Effector CD8-positive, alpha-beta T cell (primary cell): ENCODE measurements around the gene ECT2L.

Source experiments
- DNase-seq: peaks from one replicate; lab custom pipeline; 2025; lab: John Stamatoyannopoulos, UW
- total RNA-seq, 4 experiments: gene quantifications; one replicate each; lab custom pipeline; 2026; lab: John Stamatoyannopoulos, UW

The ECT2L gene, protein sequence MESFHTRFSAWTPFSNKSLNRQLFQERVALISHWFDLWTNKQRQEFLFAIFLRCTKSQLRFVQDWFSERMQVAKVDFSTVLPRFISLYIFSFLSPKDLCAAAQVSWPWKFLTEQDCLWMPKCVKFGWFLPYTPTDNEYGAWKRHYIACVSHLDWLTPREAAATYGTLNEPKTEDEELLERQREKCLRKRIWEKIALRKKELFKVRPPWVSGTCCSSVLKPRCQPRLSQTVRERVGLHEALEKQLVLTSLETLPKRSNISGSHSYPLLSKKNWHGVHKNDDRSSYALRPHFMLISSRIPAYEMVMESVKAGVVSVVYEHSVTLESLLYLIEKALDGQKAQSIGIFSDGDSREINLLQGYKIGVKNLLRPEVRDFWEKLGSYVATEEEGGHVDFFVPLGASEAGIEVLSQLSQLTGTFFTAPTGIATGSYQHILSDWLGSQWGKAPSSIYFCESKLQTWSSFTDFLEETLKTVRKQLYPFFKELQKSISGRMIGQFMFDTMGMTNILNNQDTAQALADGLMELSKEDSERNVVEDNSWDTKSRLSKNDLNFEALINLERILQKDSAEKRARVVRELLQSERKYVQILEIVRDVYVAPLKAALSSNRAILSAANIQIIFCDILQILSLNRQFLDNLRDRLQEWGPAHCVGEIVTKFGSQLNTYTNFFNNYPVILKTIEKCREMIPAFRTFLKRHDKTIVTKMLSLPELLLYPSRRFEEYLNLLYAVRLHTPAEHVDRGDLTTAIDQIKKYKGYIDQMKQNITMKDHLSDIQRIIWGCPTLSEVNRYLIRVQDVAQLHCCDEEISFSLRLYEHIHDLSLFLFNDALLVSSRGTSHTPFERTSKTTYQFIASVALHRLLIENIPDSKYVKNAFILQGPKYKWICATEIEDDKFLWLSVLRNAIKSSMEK
- 0 to 0.54 (median 0.17) reads per million in 4 experiments for total RNA-seq

DNA sequence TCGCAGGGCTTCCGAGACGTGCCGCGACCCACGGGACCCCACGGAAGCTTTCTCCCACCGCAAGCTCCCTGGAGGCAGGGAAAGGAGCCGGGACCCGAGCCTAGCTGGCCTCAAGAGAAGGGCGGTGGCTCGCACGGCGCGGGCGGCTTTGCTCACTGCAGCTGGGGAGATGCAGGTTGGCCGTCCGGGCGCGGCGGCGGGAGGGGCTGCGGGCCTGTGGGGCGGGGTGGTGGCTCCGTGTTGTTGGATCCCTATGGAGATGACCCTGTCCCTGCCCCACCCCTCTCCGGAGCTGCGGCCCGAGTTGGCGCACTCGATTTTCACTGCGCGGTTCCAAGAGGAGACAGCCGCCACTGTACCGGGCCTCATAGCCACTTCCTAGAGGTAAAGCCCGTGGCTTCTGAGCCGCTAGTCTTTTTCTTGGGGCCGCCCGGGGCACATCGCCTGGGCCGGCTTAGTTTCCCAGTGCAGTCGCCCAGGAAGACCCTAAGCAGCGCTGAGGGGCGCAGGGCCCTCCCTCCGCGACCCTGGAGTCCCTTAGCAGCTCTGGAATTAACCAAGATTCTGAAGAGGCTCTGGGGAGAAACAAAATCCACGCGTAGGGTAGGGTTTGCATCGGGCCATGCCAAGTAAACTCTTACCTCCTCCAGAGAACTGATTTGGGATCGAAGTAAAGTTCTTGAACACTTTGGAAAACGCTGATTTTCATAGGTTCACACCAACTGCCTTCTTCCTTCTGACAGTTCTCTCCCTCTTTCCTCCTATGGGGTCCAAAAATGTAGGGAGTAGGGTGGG, at the start of gene ECT2L:
ECT2L (plus strand) TSS at position 279 of the 795 bp plus-strand sequence. CDS start 17,188 bp downstream, outside the sequence.
- DNase-seq: no peak

GRCh38 chr6:138752017-138752416, 43.9 kb upstream of the ECT2L start:
- DNase-seq: no peak

GRCh38 chr6:138757136-138757535, 38.8 kb upstream of the ECT2L start:
- no peak for DNase-seq

DNA sequence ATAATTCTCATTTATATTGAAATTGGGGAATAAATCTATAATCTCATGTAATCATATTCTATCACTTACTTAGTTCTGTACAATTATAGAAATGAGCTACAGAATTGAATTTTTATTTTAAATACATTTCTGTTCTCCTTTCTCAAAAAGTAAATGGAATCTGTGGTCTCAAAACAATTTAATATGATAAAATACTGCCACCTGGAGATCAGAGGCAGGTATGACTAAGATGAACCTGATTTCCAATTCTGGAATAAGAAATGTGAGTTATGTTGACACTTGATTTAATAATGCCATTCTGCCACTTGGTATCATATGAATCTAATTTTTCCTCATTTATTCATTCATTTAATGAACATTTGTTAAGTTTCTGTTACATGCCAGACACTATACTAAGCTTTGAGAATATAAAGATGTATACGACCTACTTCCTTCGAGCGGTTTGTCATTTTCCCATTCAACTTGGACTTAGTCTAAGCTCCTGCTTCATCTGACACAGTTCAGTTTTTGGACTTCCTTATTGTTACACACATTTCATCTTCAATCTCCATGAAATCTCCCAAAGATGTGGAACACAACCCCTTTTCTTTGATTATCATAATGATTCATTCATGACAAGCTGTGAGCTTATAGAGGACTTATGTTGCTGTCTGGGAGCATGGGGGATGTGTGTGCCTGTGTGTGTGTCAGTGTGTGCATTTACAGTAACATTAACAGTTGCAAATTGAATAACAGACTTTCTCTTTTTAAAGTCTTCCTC, 29.8 kb upstream of the ECT2L start:
- no peak for DNase-seq

- no peak for DNase-seq
Observed at GRCh38 chr6:138769102-138769676, 26.7 kb upstream of the ECT2L start.

- no peak for DNase-seq
Observed at GRCh38 chr6:138772596-138773176, 23.2 kb upstream of the ECT2L start.

DNA sequence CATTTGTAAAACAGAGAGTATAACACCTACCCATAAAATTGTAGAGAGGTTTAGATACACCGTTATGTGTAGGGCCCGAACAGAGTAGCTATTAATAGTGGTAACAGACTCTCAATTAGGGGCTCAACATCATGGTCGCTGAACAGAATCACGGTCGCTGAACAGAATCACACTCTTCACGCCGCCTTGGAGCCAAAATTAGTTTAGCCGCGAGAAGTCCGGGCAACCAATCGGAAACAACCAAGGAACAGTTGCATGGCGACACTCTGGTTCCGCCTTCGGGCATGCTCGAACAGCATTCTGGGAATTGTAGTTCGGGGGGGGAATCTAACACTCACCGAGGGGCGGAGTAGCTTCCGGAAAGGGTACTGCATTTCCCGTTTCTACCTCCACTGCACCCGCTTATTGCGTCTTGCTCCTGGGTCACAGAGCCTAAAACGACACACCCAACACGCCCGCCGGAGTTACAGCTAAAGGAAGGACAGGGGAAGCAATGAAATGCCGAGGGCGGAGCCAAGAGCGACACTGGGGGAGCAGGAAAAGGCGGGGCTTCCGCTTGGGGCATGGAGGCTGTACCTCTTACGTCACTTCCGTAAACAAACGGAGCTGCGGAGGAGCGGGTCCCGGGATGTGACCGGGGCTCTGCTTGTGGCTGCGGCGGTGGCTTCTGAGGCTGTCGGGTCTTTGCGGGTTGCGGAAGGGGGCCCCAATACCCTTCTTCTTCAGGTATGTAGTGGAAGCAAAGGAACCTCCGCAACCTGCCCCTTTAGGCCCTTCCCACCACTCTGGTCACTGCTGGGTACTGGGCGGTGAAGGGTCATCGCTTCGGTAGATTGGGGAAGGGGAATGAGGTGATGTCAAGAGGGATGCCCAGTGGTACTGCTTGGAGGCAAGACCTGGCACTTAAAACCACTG, 22.5 kb upstream of the ECT2L start, which contains the start of gene CCDC28A:
CCDC28A (plus strand) TSS at position 593 of the 915 bp plus-strand sequence. CDS start 2,352 bp downstream, outside the sequence.
- DNase-seq: peak; percentile 94

GRCh38 chr6:138774370-138774769, 21.5 kb upstream of the ECT2L start:
- DNase-seq: no peak

- DNase-seq: no peak
Observed at GRCh38 chr6:138776659-138777058, 19.2 kb upstream of the ECT2L start.

- no peak for DNase-seq
Observed at GRCh38 chr6:138778331-138778730, 17.6 kb upstream of the ECT2L start.

GRCh38 chr6:138782243-138782642, 13.6 kb upstream of the ECT2L start:
- DNase-seq: no peak

DNA sequence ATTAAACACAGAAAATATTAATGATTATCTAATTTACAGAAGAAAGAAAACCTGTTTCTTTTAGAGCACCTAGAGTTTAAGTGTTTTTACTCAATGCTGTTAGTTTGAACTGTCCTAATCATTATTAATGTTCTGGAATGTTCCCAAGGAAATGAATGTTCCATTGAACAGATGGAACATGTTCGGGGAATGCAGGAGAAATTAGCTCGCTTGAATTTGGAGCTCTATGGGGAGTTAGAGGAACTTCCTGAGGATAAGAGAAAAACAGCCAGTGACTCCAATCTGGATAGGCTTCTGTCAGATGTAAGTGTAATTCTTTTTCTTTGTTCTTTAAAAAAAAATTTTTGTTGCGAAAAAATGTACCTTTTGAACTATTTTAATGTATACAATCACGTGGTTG, 10.8 kb upstream of the ECT2L start:
- DNase-seq: no peak

GRCh38 chr6:138785980-138786379, 9.9 kb upstream of the ECT2L start:
- DNase-seq: no peak

DNA sequence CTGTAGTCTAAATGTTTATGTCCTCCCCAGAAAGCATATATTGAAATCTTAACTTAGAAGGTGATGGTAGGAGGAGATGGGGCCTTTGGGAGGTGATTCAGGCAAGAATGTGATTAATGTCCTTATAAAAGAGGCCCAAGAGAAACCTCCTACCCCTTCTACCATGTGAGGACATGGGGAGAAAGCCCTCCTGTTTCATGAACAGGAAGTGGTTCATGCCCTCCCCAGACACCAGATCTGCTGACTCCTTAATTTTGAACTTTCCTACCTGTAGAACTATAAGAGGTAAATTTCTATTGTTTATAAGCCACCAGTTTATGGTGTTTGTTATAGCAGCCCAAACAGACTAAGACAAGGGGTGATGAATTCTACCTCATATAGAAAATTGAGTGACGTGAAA, 8.7 kb upstream of the ECT2L start:
- DNase-seq: no peak

DNA sequence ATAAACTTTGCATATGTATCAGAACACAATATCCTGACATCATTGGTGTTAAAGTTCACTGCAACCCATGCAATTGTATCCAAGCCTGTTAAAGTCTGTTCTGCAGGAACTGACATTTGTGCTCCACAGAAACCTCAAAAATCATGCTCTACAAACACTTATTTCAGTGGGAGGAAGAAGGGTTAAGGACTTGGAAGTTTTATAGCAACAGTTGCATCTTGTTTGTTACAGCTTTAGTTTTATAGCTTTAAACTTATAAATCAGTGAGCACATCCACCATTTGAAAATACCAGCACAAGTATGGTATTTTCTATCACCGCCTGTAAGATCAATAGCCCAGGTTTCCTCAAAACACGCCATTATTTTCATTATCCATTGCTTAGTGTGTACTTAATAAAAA, 884 bp downstream of the ECT2L start:
- DNase-seq: no peak

DNA sequence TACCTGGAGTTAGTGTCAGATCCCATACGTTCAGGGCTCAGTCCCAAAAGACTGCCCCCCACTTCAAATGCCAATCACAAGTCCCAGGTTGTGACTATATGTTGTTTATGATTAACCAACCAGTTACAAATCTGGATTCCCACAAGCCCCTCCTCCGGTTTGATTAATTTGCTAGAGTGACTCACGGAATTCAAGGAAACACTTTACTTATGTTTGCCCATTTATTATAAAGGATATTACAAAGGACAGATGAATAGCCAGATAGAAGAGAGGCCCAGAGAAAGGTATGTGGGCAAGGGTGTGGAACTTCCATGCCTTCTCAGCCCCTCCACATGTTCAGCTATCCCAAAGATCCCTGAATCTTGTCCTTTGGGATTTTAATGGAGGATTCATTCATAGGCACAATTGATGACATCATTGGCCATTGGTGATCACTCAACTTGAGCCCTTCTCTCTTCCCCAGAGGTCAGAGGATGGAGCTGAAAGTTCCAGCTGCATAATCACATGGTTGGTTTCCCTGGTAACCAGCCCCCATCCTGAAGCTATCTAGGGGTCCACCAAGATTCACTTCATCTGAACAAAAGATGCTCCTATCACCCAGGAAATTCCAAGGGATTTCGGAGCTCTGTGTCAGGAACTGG, 2.0 kb downstream of the ECT2L start:
- no peak for DNase-seq

GRCh38 chr6:138800377-138801150, 4.7 kb downstream of the ECT2L start:
- no peak for DNase-seq

- DNase-seq: no peak
Observed at GRCh38 chr6:138803331-138803730, 7.4 kb downstream of the ECT2L start.
